WTC11 (cell line): ENCODE data around the gene NTSR1. TPM values are rescaled to one million over a fixed set of nuclear protein-coding genes. Genes with fewer than 3 reads are reported as not detected.

ENCODE experiments used
- ATAC-seq: fragments of 200-7000 bp; cut with Tn5 transposase; 2 replicates; pipeline ENCODE4 v1.10.0; 2021; ENCODE audit warnings: mild to moderate bottlenecking, moderate library complexity
- CTCF ChIA-PET: fragments of 300-600 bp; sonication (Branson Sonifier 250); formaldehyde crosslinking; loops from one replicate; lab custom pipeline; 2021; ENCODE audit warnings: antibody characterized with exemption; lab: Charles Lee
- POLR2A ChIA-PET: fragments of 350-600 bp; sonication (Branson Sonifier 250); formaldehyde crosslinking; loops from one replicate; lab custom pipeline; 2021; ENCODE audit warnings: antibody characterized with exemption; lab: Charles Lee
- DNase-seq: peaks from one replicate; pipeline ENCODE4 v3.0.0; 2021; ENCODE audit warnings: low spot score
- H3K27ac Mint-ChIP-seq: 2 replicates; pipeline ENCODE4 v1.8.0; 2021; ENCODE audit warnings: mixed read lengths
- H3K27me3 Mint-ChIP-seq: 2 replicates; pipeline ENCODE4 v1.8.0; 2021; ENCODE audit warnings: low read depth, mild to moderate bottlenecking, moderate library complexity, mixed read lengths
- H3K36me3 Mint-ChIP-seq: 2 replicates; pipeline ENCODE4 v1.8.0; 2021; ENCODE audit warnings: mixed read lengths
- H3K4me1 Mint-ChIP-seq: 2 replicates; pipeline ENCODE4 v1.8.0; 2022; ENCODE audit warnings: mixed read lengths
- H3K4me3 Mint-ChIP-seq: 2 replicates; pipeline ENCODE4 v1.8.0; 2021; ENCODE audit warnings: mild to moderate bottlenecking, moderate library complexity, mixed read lengths
- H3K9me3 Mint-ChIP-seq: 2 replicates; pipeline ENCODE4 v1.8.0; 2021; ENCODE audit warnings: mixed read lengths
- CBFB ChIP-seq: sonication (generic); formaldehyde crosslinking; IDR thresholded peaks from 2 replicates; pipeline ENCODE4 v1.8.1; 2022; ENCODE audit warnings: mild to moderate bottlenecking, low read depth, missing genetic modification reagents
- ETV6 ChIP-seq: sonication (generic); formaldehyde crosslinking; IDR thresholded peaks from 2 replicates; pipeline ENCODE4 v1.8.1; 2022; ENCODE audit warnings: mild to moderate bottlenecking, missing genetic modification reagents
- JAZF1 ChIP-seq: fragments of 250-450 bp; sonication (Bioruptor Pico); IDR thresholded peaks from 2 replicates; pipeline ENCODE4 v1.9.0; 2021; ENCODE audit warnings: moderate library complexity, mild to moderate bottlenecking, inconsistent platforms
- NFYB ChIP-seq: sonication (generic); formaldehyde crosslinking; conservative IDR thresholded peaks from 2 replicates; pipeline ENCODE4 v1.8.0; 2022; ENCODE audit warnings: low read depth, missing genetic modification reagents
- NR1H2 ChIP-seq: sonication (generic); formaldehyde crosslinking; IDR thresholded peaks from 2 replicates; pipeline ENCODE4 v1.9.0; 2021; ENCODE audit warnings: mild to moderate bottlenecking, moderate library complexity, missing genetic modification reagents
- PRDM15 ChIP-seq: sonication (generic); formaldehyde crosslinking; IDR thresholded peaks from 2 replicates; pipeline ENCODE4 v1.8.0; 2022; ENCODE audit warnings: missing genetic modification reagents
- RORB ChIP-seq: fragments of 250-450 bp; sonication (Bioruptor Pico); IDR thresholded peaks from 2 replicates; pipeline ENCODE4 v1.9.0; 2021; ENCODE audit warnings: mild to moderate bottlenecking
- SOX15 ChIP-seq: fragments of 250-450 bp; sonication (Bioruptor Pico); IDR thresholded peaks from 2 replicates; pipeline ENCODE4 v1.9.0; 2021; ENCODE audit warnings: mild to moderate bottlenecking
- SP1 ChIP-seq: sonication (generic); formaldehyde crosslinking; conservative IDR thresholded peaks from 2 replicates; pipeline ENCODE4 v1.8.1; 2022; ENCODE audit warnings: missing genetic modification reagents
- ZNF232 ChIP-seq: sonication (generic); formaldehyde crosslinking; IDR thresholded peaks from 2 replicates; pipeline ENCODE4 v1.8.0; 2022; ENCODE audit warnings: mild to moderate bottlenecking, missing genetic modification reagents
- ZNF423 ChIP-seq: fragments of 250-450 bp; sonication (Bioruptor Pico); IDR thresholded peaks from 2 replicates; pipeline ENCODE4 v2.1.2; 2022; ENCODE audit warnings: mild to moderate bottlenecking, moderate library complexity
- total RNA-seq: library from RNA; stranded (reverse); gene quantifications from 3 replicates; pipeline ENCODE4 v1.2.3, GENCODE V29; 2021
- TF ChIP-seq, protein P1 (sequence below): sonication (generic); formaldehyde crosslinking; IDR thresholded peaks from 2 replicates; pipeline ENCODE4 v1.8.1; 2023; ENCODE audit warnings: mild to moderate bottlenecking, missing genetic modification reagents, borderline replicate concordance
- TF ChIP-seq, protein P2 (sequence below): sonication (generic); formaldehyde crosslinking; IDR thresholded peaks from 2 replicates; pipeline ENCODE4 v1.8.1; 2022; ENCODE audit warnings: missing genetic modification reagents, borderline replicate concordance
- TF ChIP-seq, protein P3 (sequence below): sonication (generic); formaldehyde crosslinking; IDR thresholded peaks from 2 replicates; pipeline ENCODE4 v1.8.0; 2023; ENCODE audit warnings: missing genetic modification reagents, mild to moderate bottlenecking, borderline replicate concordance

Gene NTSR1
- total RNA-seq, 1 experiment from 2014 or later, result 0.63 TPM

- peaks cover 7% of the 10 kb centered on the region for H3K4me1 Mint-ChIP-seq
- no peaks in the 10 kb centered on the region for H3K27me3 Mint-ChIP-seq
- no peaks in the 10 kb centered on the region for H3K9me3 Mint-ChIP-seq
- POLR2A ChIA-PET, result no interaction called here
- H3K36me3 Mint-ChIP-seq, result no peaks in the 10 kb centered on the region
- no peak overlapping the region for H3K4me3 Mint-ChIP-seq
- peak; percentile 62 for ATAC-seq
- H3K27ac Mint-ChIP-seq, result no peak overlapping the region
- CTCF ChIA-PET, result interaction anchor here (1.3 kb wide), 1 partner anchor 68 kb away, joined by 3 read pairs; the partner anchor contains the start of gene NTSR1
- TF ChIP-seq ETV6 (peak; percentile 74), SP1 (CRISPR knock-in tag) (0 out of 2 replicates have a peak, but pooled peaks have one; percentile 31), ZNF423 (CRISPR knock-in tag) (no peak), PRDM15 (peak; percentile 14; the same call in 1 of the 2 replicates), RORB (CRISPR knock-in tag) (no peak), CBFB (CRISPR knock-in tag) (no peak)
- no peak for DNase-seq
Observed at GRCh38 chr20:62776692-62777527, 68.3 kb downstream of the NTSR1 start.

DNA sequence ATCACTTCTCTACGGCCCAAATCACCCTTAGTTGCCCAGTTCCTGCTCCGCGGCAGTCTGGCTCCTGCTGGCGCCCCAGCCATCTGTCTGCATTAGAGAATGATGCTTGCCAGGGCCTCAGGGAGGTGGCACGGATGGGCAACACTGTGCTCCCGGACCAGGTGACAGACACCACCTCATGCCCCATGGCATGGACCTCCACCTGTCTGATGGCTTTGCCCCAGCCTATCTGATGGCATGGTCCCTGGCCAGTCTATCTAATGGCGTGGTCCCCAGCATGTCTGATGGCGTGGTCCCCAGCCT, 68.8 kb downstream of the NTSR1 start:
- Mint-ChIP-seq H3K9me3 (no peaks in the 10 kb centered on the region), H3K27ac (no peak overlapping the region), H3K4me3 (no peak overlapping the region), H3K4me1 (peaks cover 9% of the 10 kb centered on the region), H3K36me3 (no peaks in the 10 kb centered on the region), H3K27me3 (no peaks in the 10 kb centered on the region)
- DNase-seq, result no peak
- no peak for ATAC-seq
- CTCF ChIA-PET, result no interaction called here
- POLR2A ChIA-PET, result no interaction called here
- no peak for TF ChIP-seq JAZF1 (CRISPR knock-in tag)
- TF ChIP-seq NFYB (CRISPR knock-in tag), result no peak
- TF ChIP-seq, protein P1, sequence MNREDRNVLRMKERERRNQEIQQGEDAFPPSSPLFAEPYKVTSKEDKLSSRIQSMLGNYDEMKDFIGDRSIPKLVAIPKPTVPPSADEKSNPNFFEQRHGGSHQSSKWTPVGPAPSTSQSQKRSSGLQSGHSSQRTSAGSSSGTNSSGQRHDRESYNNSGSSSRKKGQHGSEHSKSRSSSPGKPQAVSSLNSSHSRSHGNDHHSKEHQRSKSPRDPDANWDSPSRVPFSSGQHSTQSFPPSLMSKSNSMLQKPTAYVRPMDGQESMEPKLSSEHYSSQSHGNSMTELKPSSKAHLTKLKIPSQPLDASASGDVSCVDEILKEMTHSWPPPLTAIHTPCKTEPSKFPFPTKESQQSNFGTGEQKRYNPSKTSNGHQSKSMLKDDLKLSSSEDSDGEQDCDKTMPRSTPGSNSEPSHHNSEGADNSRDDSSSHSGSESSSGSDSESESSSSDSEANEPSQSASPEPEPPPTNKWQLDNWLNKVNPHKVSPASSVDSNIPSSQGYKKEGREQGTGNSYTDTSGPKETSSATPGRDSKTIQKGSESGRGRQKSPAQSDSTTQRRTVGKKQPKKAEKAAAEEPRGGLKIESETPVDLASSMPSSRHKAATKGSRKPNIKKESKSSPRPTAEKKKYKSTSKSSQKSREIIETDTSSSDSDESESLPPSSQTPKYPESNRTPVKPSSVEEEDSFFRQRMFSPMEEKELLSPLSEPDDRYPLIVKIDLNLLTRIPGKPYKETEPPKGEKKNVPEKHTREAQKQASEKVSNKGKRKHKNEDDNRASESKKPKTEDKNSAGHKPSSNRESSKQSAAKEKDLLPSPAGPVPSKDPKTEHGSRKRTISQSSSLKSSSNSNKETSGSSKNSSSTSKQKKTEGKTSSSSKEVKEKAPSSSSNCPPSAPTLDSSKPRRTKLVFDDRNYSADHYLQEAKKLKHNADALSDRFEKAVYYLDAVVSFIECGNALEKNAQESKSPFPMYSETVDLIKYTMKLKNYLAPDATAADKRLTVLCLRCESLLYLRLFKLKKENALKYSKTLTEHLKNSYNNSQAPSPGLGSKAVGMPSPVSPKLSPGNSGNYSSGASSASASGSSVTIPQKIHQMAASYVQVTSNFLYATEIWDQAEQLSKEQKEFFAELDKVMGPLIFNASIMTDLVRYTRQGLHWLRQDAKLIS, result no peak
- TF ChIP-seq NR1H2, result no peak
- no peak for TF ChIP-seq RORB (CRISPR knock-in tag)
- TF ChIP-seq PRDM15, result no peak
- no peak for TF ChIP-seq SOX15 (CRISPR knock-in tag)
- TF ChIP-seq, protein P2, sequence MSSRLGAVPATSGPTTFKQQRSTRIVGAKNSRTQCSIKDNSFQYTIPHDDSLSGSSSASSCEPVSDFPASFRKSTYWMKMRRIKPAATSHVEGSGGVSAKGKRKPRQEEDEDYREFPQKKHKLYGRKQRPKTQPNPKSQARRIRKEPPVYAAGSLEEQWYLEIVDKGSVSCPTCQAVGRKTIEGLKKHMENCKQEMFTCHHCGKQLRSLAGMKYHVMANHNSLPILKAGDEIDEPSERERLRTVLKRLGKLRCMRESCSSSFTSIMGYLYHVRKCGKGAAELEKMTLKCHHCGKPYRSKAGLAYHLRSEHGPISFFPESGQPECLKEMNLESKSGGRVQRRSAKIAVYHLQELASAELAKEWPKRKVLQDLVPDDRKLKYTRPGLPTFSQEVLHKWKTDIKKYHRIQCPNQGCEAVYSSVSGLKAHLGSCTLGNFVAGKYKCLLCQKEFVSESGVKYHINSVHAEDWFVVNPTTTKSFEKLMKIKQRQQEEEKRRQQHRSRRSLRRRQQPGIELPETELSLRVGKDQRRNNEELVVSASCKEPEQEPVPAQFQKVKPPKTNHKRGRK (CRISPR knock-in tag), result no peak
- TF ChIP-seq ZNF232 (CRISPR knock-in tag), result no peak
- TF ChIP-seq ETV6, result no peak
- TF ChIP-seq, protein P3, sequence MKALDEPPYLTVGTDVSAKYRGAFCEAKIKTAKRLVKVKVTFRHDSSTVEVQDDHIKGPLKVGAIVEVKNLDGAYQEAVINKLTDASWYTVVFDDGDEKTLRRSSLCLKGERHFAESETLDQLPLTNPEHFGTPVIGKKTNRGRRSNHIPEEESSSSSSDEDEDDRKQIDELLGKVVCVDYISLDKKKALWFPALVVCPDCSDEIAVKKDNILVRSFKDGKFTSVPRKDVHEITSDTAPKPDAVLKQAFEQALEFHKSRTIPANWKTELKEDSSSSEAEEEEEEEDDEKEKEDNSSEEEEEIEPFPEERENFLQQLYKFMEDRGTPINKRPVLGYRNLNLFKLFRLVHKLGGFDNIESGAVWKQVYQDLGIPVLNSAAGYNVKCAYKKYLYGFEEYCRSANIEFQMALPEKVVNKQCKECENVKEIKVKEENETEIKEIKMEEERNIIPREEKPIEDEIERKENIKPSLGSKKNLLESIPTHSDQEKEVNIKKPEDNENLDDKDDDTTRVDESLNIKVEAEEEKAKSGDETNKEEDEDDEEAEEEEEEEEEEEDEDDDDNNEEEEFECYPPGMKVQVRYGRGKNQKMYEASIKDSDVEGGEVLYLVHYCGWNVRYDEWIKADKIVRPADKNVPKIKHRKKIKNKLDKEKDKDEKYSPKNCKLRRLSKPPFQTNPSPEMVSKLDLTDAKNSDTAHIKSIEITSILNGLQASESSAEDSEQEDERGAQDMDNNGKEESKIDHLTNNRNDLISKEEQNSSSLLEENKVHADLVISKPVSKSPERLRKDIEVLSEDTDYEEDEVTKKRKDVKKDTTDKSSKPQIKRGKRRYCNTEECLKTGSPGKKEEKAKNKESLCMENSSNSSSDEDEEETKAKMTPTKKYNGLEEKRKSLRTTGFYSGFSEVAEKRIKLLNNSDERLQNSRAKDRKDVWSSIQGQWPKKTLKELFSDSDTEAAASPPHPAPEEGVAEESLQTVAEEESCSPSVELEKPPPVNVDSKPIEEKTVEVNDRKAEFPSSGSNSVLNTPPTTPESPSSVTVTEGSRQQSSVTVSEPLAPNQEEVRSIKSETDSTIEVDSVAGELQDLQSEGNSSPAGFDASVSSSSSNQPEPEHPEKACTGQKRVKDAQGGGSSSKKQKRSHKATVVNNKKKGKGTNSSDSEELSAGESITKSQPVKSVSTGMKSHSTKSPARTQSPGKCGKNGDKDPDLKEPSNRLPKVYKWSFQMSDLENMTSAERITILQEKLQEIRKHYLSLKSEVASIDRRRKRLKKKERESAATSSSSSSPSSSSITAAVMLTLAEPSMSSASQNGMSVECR (CRISPR knock-in tag), result no peak
